HepG2 (cell line): ENCODE data around the gene PPIA. TPM values are rescaled to one million over a fixed set of nuclear protein-coding genes. Genes with fewer than 3 reads are reported as not detected.

Experiments used
- ATF6 ChIP-seq: sonication (generic); formaldehyde crosslinking; conservative IDR thresholded peaks from 2 replicates; pipeline ENCODE4 v1.4.0; 2020; ENCODE audit warnings: missing genetic modification reagents
- BRF2 ChIP-seq: sonication (generic); formaldehyde crosslinking; IDR thresholded peaks from 2 replicates; pipeline ENCODE4 v1.8.1; 2022; ENCODE audit warnings: mild to moderate bottlenecking, missing genetic modification reagents
- DNMT1 ChIP-seq: sonication (generic); formaldehyde crosslinking; IDR thresholded peaks from 2 replicates; pipeline ENCODE4 v1.5.1; 2020; ENCODE audit warnings: mild to moderate bottlenecking, missing genetic modification reagents
- ELF3 ChIP-seq: IDR thresholded peaks from 2 replicates; pipeline ENCODE4 v1.6.1; 2016; ENCODE audit warnings: missing genetic modification reagents, missing compliant biosample characterization
- HOXD1 ChIP-seq: sonication (generic); formaldehyde crosslinking; IDR thresholded peaks from 2 replicates; pipeline ENCODE4 v1.5.0; 2020; ENCODE audit warnings: missing genetic modification reagents
- IRF1 ChIP-seq: sonication (generic); formaldehyde crosslinking; IDR thresholded peaks from 2 replicates; pipeline ENCODE4 v1.4.0; 2020; ENCODE audit warnings: low read depth, mild to moderate bottlenecking, missing genetic modification reagents
- JUN ChIP-seq: sonication (generic); formaldehyde crosslinking; IDR thresholded peaks from 2 replicates; pipeline ENCODE4 v1.4.0; 2020; ENCODE audit warnings: mild to moderate bottlenecking, missing genetic modification reagents
- KDM1A ChIP-seq: IDR thresholded peaks from 2 replicates; pipeline ENCODE4 v1.6.1; 2016; ENCODE audit warnings: missing compliant biosample characterization
- KLF9 ChIP-seq: IDR thresholded peaks from 2 replicates; pipeline ENCODE4 v1.6.1; 2016; ENCODE audit warnings: low read depth
- MBD4 ChIP-seq: IDR thresholded peaks from 2 replicates; pipeline ENCODE4 v1.6.1; 2012; ENCODE audit warnings: low read length, inconsistent platforms, borderline replicate concordance
- NFYC ChIP-seq: IDR thresholded peaks from 2 replicates; pipeline ENCODE4 v1.6.1; 2016; ENCODE audit warnings: missing genetic modification reagents, missing compliant biosample characterization
- POLR2G ChIP-seq: fragments of 200-400 bp; formaldehyde crosslinking; IDR thresholded peaks from 2 replicates; pipeline ENCODE4 v1.6.1; 2018; ENCODE audit warnings: mild to moderate bottlenecking, low read depth, low read length, moderate library complexity
- SNAI1 ChIP-seq: sonication (generic); formaldehyde crosslinking; IDR thresholded peaks from 2 replicates; pipeline ENCODE4 v1.5.0; 2020; ENCODE audit warnings: mild to moderate bottlenecking, missing genetic modification reagents, borderline replicate concordance
- ZFP36L2 ChIP-seq: sonication (generic); formaldehyde crosslinking; IDR thresholded peaks from 2 replicates; pipeline ENCODE4 v1.4.0; 2020; ENCODE audit warnings: missing genetic modification reagents
- ZMYM4 ChIP-seq: sonication (generic); formaldehyde crosslinking; IDR thresholded peaks from 2 replicates; pipeline ENCODE4 v1.8.1; 2023; ENCODE audit warnings: mild to moderate bottlenecking, missing genetic modification reagents
- ZNF10 ChIP-seq: sonication (generic); formaldehyde crosslinking; IDR thresholded peaks from 2 replicates; pipeline ENCODE4 v1.4.0; 2020; ENCODE audit warnings: mild to moderate bottlenecking, low read depth, missing genetic modification reagents, borderline replicate concordance
- ZNF20 ChIP-seq: sonication (generic); formaldehyde crosslinking; IDR thresholded peaks from 2 replicates; pipeline ENCODE4 v1.4.0; 2020; ENCODE audit warnings: mild to moderate bottlenecking, moderate library complexity, missing genetic modification reagents
- ZNF569 ChIP-seq: sonication (generic); formaldehyde crosslinking; IDR thresholded peaks from 2 replicates; pipeline ENCODE4 v1.5.0; 2020; ENCODE audit warnings: mild to moderate bottlenecking, missing genetic modification reagents, moderate library complexity, borderline replicate concordance
- ZNF660 ChIP-seq: sonication (generic); formaldehyde crosslinking; IDR thresholded peaks from 2 replicates; pipeline ENCODE4 v1.5.1; 2020; ENCODE audit warnings: mild to moderate bottlenecking, low read depth, missing genetic modification reagents, borderline replicate concordance
- ZNF670 ChIP-seq: sonication (generic); formaldehyde crosslinking; IDR thresholded peaks from 2 replicates; pipeline ENCODE4 v1.8.0; 2022; ENCODE audit warnings: mild to moderate bottlenecking, missing genetic modification reagents, borderline replicate concordance
- ZSCAN20 ChIP-seq: sonication (generic); formaldehyde crosslinking; IDR thresholded peaks from 2 replicates; pipeline ENCODE4 v1.4.0; 2020; ENCODE audit warnings: missing genetic modification reagents, mild to moderate bottlenecking, borderline replicate concordance
- polyA plus RNA-seq, 8 experiments: library from polyadenylated mRNA; depleted of rRNA in 3 of 8; stranded (reverse) in 7 of 8; unstranded in 1 of 8; fragments of >200 nt; fragmentation: Illumina TruSeq in 4 of 8; extraction: Trizol in 4 of 8; gene quantifications; 2 replicates each; pipeline versions ENCODE4 v1.2.1 to v1.2.3, GENCODE V29; 2011 to 2016; ENCODE audit warnings: low read depth in 4 of 8, missing spikeins in 1 of 8, mixed read lengths in 1 of 8; ENCODE audit not compliant: insufficient read depth in 1 of 8
- total RNA-seq, 5 experiments: library from RNA; depleted of rRNA; stranded (reverse); fragments of >200 nt; fragmentation: Illumina TruSeq; extraction: Trizol; gene quantifications; 2 replicates each; pipeline ENCODE4 v1.2.3, GENCODE V29; 2016; ENCODE audit warnings: low read depth in 1 of 5
- TF ChIP-seq, protein P1 (sequence below): sonication (generic); formaldehyde crosslinking; IDR thresholded peaks from 2 replicates; pipeline ENCODE4 v1.4.0; 2020; ENCODE audit warnings: mild to moderate bottlenecking, low read depth, missing genetic modification reagents
- TF ChIP-seq, protein P2 (sequence below): sonication (generic); formaldehyde crosslinking; IDR thresholded peaks from 2 replicates; pipeline ENCODE4 v1.8.1; 2023; ENCODE audit warnings: mild to moderate bottlenecking, moderate library complexity, missing genetic modification reagents

Gene PPIA
- total and polyA plus RNA-seq, 2 of the 13 experiments (the other 11 are each of a cell fraction or from before 2014, with no cell fraction given) = 2,268 to 3,010 TPM

DNA sequence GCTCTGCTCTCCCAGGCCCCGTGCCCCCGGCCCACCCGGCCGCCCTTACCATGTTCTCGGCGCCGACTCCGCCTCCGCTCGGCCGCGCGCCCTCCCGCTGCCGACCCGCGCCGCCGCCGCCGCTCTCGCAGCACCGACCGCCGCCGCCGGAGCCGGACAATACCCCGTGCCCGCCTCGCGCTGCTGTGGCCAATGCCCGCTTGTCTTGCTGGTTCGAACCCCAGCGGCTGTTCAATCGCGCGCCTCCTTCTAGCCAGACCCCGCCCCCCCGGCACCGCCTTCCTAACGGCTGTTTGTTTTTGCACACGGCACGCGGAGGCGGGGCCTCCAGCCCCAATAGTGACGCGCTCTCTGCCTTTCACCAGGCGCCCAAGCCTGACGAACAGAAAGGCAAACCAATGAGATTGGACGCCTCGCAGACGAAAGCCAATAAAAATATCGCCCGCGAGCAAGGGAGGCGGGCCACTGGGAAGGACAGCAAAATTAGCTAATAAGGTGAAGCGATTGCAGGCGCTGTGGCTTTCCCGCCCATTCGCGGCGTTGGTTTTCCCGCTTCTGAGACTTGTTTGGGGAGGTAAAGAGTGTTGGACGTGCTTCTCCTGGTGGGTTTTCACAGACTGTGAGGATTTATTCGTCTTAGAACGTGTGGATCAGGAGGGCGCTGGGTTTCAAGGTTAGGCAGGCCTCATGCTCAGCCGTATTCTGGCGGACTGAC, 51.6 kb downstream of the PPIA start, which contains the start of gene H2AZ2 (continued):
- no peak for TF ChIP-seq ATF6 (CRISPR knock-in tag)
- TF ChIP-seq, protein P1, sequence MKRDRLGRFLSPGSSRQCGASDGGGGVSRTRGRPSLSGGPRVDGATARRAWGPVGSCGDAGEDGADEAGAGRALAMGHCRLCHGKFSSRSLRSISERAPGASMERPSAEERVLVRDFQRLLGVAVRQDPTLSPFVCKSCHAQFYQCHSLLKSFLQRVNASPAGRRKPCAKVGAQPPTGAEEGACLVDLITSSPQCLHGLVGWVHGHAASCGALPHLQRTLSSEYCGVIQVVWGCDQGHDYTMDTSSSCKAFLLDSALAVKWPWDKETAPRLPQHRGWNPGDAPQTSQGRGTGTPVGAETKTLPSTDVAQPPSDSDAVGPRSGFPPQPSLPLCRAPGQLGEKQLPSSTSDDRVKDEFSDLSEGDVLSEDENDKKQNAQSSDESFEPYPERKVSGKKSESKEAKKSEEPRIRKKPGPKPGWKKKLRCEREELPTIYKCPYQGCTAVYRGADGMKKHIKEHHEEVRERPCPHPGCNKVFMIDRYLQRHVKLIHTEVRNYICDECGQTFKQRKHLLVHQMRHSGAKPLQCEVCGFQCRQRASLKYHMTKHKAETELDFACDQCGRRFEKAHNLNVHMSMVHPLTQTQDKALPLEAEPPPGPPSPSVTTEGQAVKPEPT (CRISPR knock-in tag) = no peak
- peak; percentile 33; the same call in 1 of the 2 replicates for TF ChIP-seq ELF3
- TF ChIP-seq ZMYM4 = peak; percentile 95
- TF ChIP-seq, protein P2, sequence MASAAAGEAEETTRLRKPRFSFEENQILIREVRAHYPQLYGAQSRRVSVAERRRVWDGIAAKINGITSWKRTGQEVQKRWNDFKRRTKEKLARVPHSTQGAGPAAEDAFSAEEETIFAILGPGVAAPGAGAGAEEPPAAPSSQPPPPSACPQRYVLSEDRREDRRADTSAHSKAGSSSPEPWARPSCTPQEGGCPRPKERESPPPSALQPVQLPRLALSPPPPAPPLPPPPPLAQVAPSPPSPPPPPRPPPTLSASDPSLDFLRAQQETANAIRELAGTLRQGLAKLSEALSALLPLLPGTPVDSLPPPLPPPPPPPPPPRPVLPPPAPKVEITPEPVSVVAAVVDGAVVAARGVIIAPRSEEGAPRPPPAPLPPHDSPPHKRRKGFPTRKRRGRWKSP (CRISPR knock-in tag) = peak; percentile 60
- TF ChIP-seq POLR2G = peak; percentile 75
- TF ChIP-seq ZFP36L2 (CRISPR knock-in tag) = no peak
- TF ChIP-seq SNAI1 (CRISPR knock-in tag) = peak; percentile 56; the same call in 1 of the 2 replicates
- 0 out of 2 replicates have a peak, but pooled peaks have one; percentile 36 for TF ChIP-seq ZNF569 (CRISPR knock-in tag)
- TF ChIP-seq ZNF670 (CRISPR knock-in tag) = peak; percentile 37; the same call in 1 of the 2 replicates
- TF ChIP-seq ZSCAN20 (CRISPR knock-in tag) = 0 out of 2 replicates have a peak, but pooled peaks have one; percentile 21
- TF ChIP-seq KDM1A = no peak
- no peak for TF ChIP-seq ZNF660 (CRISPR knock-in tag)
- TF ChIP-seq NFYC = peak; percentile 97
- no peak for TF ChIP-seq IRF1 (CRISPR knock-in tag)
- no peak for TF ChIP-seq DNMT1 (CRISPR knock-in tag)
- TF ChIP-seq JUN (CRISPR knock-in tag) = no peak
- peak; percentile 52; the same call in 1 of the 2 replicates for TF ChIP-seq HOXD1 (CRISPR knock-in tag)
- no peak for TF ChIP-seq ZNF10 (CRISPR knock-in tag)
- no peak for TF ChIP-seq MBD4
- TF ChIP-seq KLF9 (CRISPR knock-in tag) = peak; percentile 74; the same call in 1 of the 2 replicates
- peak; percentile 79; the same call in 1 of the 2 replicates for TF ChIP-seq BRF2
- 0 out of 2 replicates have a peak, but pooled peaks have one; percentile 62 for TF ChIP-seq ZNF20 (CRISPR knock-in tag)
